Measurements from ENCODE around the gene TPSG1.
A peak's percentile ranks its signal among the peaks of the same experiment; 100 is the strongest.

TPSG1 gene

DNA sequence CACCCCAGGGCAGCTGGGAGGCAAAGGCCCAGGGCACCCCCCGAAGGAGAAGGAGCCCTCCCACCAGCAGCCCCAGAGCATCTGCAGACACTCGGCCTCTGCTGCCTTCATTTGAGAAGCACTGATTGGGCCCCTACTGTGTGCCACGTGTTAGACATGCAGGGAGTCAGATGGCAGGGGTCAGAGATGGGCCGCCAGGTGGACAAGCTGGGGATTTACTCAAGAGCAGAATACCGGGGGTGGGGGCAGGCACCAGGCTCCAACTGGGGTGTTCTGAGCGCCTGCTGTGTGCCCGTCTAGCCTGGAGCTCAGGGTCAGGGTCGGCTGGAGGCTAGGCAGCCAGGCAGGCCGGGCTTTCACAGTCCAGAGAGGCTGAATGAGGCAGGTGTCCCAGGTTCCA lies 18.7 kb downstream of the TPSG1 start:
- H3K36me3 ChIP-seq (replicated peaks; ENCODE audit: insufficient read depth, low read length): no peaks in the 10 kb centered on the region
- no peak for TF ChIP-seq EZH2phosphoT487 (IDR thresholded peaks at IDR 0.05; ENCODE audit: low read length)
- TF ChIP-seq EZH2 (optimal IDR thresholded peaks at IDR 0.05; ENCODE audit: low read depth, low read length): no peak
- TF ChIP-seq, protein P1, sequence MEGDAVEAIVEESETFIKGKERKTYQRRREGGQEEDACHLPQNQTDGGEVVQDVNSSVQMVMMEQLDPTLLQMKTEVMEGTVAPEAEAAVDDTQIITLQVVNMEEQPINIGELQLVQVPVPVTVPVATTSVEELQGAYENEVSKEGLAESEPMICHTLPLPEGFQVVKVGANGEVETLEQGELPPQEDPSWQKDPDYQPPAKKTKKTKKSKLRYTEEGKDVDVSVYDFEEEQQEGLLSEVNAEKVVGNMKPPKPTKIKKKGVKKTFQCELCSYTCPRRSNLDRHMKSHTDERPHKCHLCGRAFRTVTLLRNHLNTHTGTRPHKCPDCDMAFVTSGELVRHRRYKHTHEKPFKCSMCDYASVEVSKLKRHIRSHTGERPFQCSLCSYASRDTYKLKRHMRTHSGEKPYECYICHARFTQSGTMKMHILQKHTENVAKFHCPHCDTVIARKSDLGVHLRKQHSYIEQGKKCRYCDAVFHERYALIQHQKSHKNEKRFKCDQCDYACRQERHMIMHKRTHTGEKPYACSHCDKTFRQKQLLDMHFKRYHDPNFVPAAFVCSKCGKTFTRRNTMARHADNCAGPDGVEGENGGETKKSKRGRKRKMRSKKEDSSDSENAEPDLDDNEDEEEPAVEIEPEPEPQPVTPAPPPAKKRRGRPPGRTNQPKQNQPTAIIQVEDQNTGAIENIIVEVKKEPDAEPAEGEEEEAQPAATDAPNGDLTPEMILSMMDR (IDR thresholded peaks at IDR 0.05; ENCODE audit: low read length): no peak
- H3K4me2 ChIP-seq (ENCODE audit: low read depth, low read length): no peak overlapping the region

DNA sequence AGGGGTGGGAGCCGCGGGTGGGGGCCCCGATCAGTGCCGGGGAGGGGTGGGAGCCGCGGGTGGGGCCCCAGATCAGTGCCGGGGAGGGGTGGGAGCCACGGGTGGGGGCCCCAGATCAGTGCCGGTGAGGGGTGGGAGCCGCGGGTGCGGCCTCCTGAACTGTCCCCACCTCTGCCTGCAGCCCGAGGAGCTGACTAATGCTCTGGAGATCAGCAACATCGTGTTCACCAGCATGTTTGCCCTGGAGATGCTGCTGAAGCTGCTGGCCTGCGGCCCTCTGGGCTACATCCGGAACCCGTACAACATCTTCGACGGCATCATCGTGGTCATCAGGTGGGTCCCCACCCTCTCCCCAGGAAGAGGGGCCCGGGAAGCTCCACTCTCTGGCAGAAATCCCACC lies 20.1 kb downstream of the TPSG1 start:
- H3K27ac ChIP-seq (ENCODE audit: low read length): no peak overlapping the region
- no peak overlapping the region for H3K4me3 ChIP-seq (ENCODE audit: low read length)
- H2AFZ ChIP-seq (ENCODE audit: low read length): no peak overlapping the region
- H3K9ac ChIP-seq (ENCODE audit: low read length): no peak overlapping the region
- no peaks in the 10 kb centered on the region for H3K4me1 ChIP-seq (ENCODE audit: low read length)
- no peaks in the 10 kb centered on the region for H3F3A ChIP-seq (ENCODE audit: insufficient read depth, low read length)
- peaks cover 85% of the 10 kb centered on the region for H3K27me3 ChIP-seq (replicated peaks; ENCODE audit: insufficient read depth, low read length)
- no peak for TF ChIP-seq EZH2phosphoT487 (IDR thresholded peaks at IDR 0.05; ENCODE audit: low read length)
- TF ChIP-seq EZH2 (optimal IDR thresholded peaks at IDR 0.05; ENCODE audit: low read depth, low read length): peak; percentile 23
- no peaks in the 10 kb centered on the region for H3K9me3 ChIP-seq (replicated peaks; ENCODE audit: insufficient read depth, low read length)
- H3K9me2 ChIP-seq (replicated peaks; ENCODE audit: insufficient read depth, low read length): no peaks in the 10 kb centered on the region
- H3K4me2 ChIP-seq (ENCODE audit: low read depth, low read length): no peak overlapping the region
- no peaks in the 10 kb centered on the region for H3K36me3 ChIP-seq (replicated peaks; ENCODE audit: insufficient read depth, low read length)
- no peaks in the 10 kb centered on the region for H3K79me2 ChIP-seq (ENCODE audit: low read length)
- DNase-seq: no peak
- H4K20me1 ChIP-seq (ENCODE audit: insufficient read depth, low read length): no peaks in the 10 kb centered on the region

More for the DNA sequence above, 18.7 kb downstream of the TPSG1 start:
- peaks cover 87% of the 10 kb centered on the region for H3K27me3 ChIP-seq (replicated peaks; ENCODE audit: insufficient read depth, low read length)
- H3K4me3 ChIP-seq (ENCODE audit: low read length): no peak overlapping the region
- H3K79me2 ChIP-seq (ENCODE audit: low read length): no peaks in the 10 kb centered on the region
- H3K9ac ChIP-seq (ENCODE audit: low read length): no peak overlapping the region
- no peaks in the 10 kb centered on the region for H3K9me3 ChIP-seq (replicated peaks; ENCODE audit: insufficient read depth, low read length)
- no peaks in the 10 kb centered on the region for H3K9me2 ChIP-seq (replicated peaks; ENCODE audit: insufficient read depth, low read length)
- no peak overlapping the region for H2AFZ ChIP-seq (ENCODE audit: low read length)
- H3K4me1 ChIP-seq (ENCODE audit: low read length): no peaks in the 10 kb centered on the region
- DNase-seq: no peak
- no peaks in the 10 kb centered on the region for H3F3A ChIP-seq (ENCODE audit: insufficient read depth, low read length)
- no peaks in the 10 kb centered on the region for H4K20me1 ChIP-seq (ENCODE audit: insufficient read depth, low read length)
- H3K27ac ChIP-seq (ENCODE audit: low read length): no peak overlapping the region

DNA sequence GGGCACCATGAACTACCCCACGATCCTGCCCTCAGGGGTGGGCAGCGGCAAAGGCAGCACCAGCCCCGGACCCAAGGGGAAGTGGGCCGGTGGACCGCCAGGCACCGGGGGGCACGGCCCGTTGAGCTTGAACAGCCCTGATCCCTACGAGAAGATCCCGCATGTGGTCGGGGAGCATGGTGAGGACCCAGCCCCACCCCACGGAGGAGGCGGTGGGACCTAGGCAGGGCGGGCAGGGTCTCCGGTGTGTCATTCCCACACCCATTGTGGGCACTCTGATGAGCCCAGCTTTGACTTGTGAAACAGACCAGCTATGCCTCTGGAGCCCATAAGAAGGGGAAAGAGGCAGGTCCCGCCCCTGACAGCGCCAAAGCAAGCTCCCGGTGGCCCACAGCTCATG lies 22.8 kb downstream of the TPSG1 start:
- H3K27me3 ChIP-seq (replicated peaks; ENCODE audit: insufficient read depth, low read length): peaks cover 71% of the 10 kb centered on the region
- no peak for TF ChIP-seq EZH2phosphoT487 (IDR thresholded peaks at IDR 0.05; ENCODE audit: low read length)
- TF ChIP-seq, protein P1 (IDR thresholded peaks at IDR 0.05; ENCODE audit: low read length): no peak
- TF ChIP-seq EZH2 (optimal IDR thresholded peaks at IDR 0.05; ENCODE audit: low read depth, low read length): no peak
- H3K9me2 ChIP-seq (replicated peaks; ENCODE audit: insufficient read depth, low read length): no peaks in the 10 kb centered on the region
- no peak overlapping the region for H3K9ac ChIP-seq (ENCODE audit: low read length)
- H3K4me1 ChIP-seq (ENCODE audit: low read length): no peaks in the 10 kb centered on the region
- H3K27ac ChIP-seq (ENCODE audit: low read length): no peak overlapping the region
- H3K9me3 ChIP-seq (replicated peaks; ENCODE audit: insufficient read depth, low read length): no peaks in the 10 kb centered on the region
- no peaks in the 10 kb centered on the region for H3F3A ChIP-seq (ENCODE audit: insufficient read depth, low read length)
- no peaks in the 10 kb centered on the region for H3K36me3 ChIP-seq (replicated peaks; ENCODE audit: insufficient read depth, low read length)
- no peak overlapping the region for H2AFZ ChIP-seq (ENCODE audit: low read length)
- H3K79me2 ChIP-seq (ENCODE audit: low read length): no peaks in the 10 kb centered on the region
- no peaks in the 10 kb centered on the region for H4K20me1 ChIP-seq (ENCODE audit: insufficient read depth, low read length)
- no peak overlapping the region for H3K4me2 ChIP-seq (ENCODE audit: low read depth, low read length)
- no peak for DNase-seq
- H3K4me3 ChIP-seq (ENCODE audit: low read length): no peak overlapping the region

DNA sequence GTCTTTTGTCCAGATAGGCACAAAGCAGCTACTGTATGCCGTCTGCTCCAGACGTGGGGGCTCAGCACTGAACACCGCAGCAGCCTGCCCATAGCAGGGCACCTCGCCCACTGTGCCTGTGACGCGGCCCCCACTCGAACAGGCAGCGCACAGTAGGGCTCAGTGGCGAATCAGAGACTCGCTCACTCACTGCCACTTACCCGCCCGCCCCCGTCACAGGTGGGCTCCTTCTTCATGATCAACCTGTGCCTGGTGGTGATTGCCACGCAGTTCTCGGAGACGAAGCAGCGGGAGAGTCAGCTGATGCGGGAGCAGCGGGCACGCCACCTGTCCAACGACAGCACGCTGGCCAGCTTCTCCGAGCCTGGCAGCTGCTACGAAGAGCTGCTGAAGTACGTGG lies 23.6 kb downstream of the TPSG1 start:
- TF ChIP-seq, protein P1 (IDR thresholded peaks at IDR 0.05; ENCODE audit: low read length): no peak
- no peak for TF ChIP-seq EZH2phosphoT487 (IDR thresholded peaks at IDR 0.05; ENCODE audit: low read length)
- no peak for TF ChIP-seq EZH2 (optimal IDR thresholded peaks at IDR 0.05; ENCODE audit: low read depth, low read length)
- H3K79me2 ChIP-seq (ENCODE audit: low read length): no peaks in the 10 kb centered on the region
- no peaks in the 10 kb centered on the region for H3K9me2 ChIP-seq (replicated peaks; ENCODE audit: insufficient read depth, low read length)
- DNase-seq: no peak
- H3F3A ChIP-seq (ENCODE audit: insufficient read depth, low read length): no peaks in the 10 kb centered on the region
- H3K9ac ChIP-seq (ENCODE audit: low read length): no peak overlapping the region
- H4K20me1 ChIP-seq (ENCODE audit: insufficient read depth, low read length): no peaks in the 10 kb centered on the region
- H3K4me2 ChIP-seq (ENCODE audit: low read depth, low read length): no peak overlapping the region
- no peak overlapping the region for H3K27ac ChIP-seq (ENCODE audit: low read length)
- no peak overlapping the region for H2AFZ ChIP-seq (ENCODE audit: low read length)
- no peaks in the 10 kb centered on the region for H3K4me1 ChIP-seq (ENCODE audit: low read length)
- H3K27me3 ChIP-seq (replicated peaks; ENCODE audit: insufficient read depth, low read length): peaks cover 75% of the 10 kb centered on the region
- no peaks in the 10 kb centered on the region for H3K36me3 ChIP-seq (replicated peaks; ENCODE audit: insufficient read depth, low read length)
- no peak overlapping the region for H3K4me3 ChIP-seq (ENCODE audit: low read length)
- no peaks in the 10 kb centered on the region for H3K9me3 ChIP-seq (replicated peaks; ENCODE audit: insufficient read depth, low read length)
